ACHN (cell line): Measurements from ENCODE around the gene ANKRD33B.
"Not testable (repeated sequence)": the region's sequence is repeated elsewhere in the genome, so short reads cannot be mapped to it uniquely, and the experiment has no call there.

Experiments
- DNase-seq: peaks from one replicate; pipeline ENCODE4 v3.0.0-alpha.2; 2015
- in situ Hi-C: cut with HindIII; loops from 2 replicates; pipeline ENCODE4 v1.10.0; 2017; ENCODE audit warnings: low sequenced_read_pairs, low pct_ligation_motif_present, low pct_unique_long_range_greater_than_20kb

Gene ANKRD33B

DNA sequence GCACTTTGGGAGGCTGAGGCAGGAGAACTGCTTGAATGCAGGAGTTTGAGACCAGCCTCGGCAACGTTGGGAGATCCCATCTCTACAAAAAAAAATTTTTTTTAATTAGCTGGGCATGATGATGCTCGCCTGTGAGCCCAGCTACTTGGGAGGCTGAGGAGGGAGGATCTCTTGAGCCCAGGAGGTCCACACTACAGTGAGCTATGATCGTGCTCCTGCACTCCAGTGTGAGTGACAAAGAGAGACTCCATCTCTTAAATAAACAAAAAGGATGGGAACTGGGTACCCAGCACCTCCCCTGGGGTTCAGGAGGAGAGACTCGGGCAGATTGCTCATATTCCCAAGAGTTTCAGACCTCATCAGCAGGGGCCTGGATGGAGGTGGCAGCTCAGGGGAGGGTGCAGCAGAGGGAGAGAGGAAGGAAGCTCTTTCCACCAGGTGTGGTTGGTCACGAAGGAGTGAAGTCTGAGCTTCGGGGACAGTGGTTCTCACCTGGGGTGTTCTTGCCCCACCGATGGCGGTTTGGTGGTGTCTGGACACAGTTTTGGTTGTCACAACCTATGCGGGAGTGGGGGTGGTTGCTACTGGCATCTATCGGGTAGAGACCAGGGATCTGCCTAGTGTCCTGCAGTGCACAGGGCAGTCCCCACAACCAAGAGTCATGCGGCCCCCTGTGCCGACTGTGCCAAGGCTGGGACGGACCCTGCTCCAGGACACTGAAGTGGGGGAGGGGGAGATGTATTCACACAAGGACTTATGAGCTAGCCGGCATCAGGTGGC, 72.7 kb downstream of the ANKRD33B start:
- DNase-seq: no peak
- in situ Hi-C loops: no loop called here

DNA sequence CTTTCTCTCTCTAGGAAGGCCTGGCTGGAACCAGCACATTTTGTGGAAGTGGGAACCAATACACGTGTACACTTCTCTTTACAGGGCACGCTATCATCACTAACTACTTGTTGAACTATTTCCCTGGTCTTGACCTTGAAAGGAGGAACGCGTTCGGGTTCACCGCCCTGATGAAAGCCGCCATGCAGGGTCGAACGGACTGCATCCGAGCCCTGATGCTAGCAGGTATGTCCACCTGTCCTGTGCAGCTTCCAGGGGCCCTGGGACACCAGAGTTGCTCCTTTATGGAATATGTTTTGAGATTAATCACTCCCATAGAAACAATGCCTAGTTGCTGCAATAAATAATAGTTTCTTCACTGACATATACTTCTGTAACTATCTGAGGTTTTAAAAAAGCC, 74.1 kb downstream of the ANKRD33B start:
- DNase-seq: no peak
- in situ Hi-C loops: no loop called here

DNA sequence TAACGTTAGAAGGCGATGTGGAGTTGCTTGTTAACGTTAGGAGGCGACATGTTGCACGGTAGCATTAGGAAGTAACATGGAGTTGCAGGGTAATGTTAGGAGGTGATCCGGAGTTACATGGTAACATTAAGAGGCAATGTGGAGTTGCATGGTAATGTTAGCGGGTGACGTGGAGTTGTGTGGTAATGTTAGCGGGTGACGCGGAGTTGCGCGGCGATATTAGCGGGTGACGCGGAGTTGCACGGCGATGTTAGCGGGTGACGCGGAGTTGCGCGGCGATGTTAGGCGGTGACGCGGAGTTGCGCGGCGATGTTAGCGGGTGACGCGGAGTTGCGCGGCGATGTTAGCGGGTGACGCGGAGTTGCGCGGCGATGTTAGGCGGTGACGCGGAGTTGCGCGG, 74.9 kb downstream of the ANKRD33B start:
- in situ Hi-C loops, DNase-seq: not testable (repeated sequence)

DNA sequence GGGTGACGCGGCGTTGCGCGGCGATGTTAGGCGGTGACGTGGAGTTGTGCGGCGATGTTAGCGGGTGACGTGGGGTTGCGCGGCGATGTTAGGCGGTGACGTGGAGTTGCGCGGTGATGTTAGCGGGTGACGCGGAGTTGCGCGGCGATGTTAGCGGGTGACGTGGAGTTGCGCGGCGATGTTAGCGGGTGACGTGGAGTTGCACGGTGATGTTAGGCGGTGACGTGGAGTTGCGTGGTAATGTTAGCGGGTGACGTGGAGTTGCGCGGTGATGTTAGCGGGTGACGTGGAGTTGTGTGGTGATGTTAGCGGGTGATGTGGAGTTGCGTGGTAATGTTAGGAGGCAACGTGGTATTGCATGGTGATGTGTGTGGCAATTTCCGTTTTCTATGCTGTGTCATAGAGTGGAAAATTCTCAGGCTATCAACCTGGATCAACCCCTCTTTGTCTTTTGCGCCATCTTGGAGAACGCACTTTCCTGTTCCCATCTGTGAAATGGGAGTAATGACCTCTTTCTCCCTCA, 76.0 kb downstream of the ANKRD33B start:
- in situ Hi-C loops: no loop called here

DNA sequence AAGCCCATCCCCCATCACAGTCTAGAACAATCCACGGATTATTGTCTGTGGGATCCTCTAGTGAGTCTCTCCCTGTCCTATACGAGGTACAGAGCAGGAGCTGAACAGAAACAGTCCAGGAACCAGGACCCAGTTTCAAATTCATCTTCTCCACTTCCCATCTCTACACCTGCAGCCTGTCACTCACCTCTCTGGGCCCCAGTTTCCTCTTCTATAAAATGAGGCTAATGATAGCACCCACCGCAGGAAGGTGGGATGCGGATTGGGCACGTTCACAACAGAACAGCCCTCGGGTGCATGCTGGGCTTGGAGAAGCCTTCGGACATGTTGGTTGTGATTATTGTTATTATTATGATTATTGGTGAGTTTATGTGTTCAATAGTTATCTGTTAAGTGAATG, 78.5 kb downstream of the ANKRD33B start:
- in situ Hi-C loops: no loop called here
- DNase-seq: no peak

More for the DNA sequence above, 76.0 kb downstream of the ANKRD33B start:
- no peak for DNase-seq

DNA sequence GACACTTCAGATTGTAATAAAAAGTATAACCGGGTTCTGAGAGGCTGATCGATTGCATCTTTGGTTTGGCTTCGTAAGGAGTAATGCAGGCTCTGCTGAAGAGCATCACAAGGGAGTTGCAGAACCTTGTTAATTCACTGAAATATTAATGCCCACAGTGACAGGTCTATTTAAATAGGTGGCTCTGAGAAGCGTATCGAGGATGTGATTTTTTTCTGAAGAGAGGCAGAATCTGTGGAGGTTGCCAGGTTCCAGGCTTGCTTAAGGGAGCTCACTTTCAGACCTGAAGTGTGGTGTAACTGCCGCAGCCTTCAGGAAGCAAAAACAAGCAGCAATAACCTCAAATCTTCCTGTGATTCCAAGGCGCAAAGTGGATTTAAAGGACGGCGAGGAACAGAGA, 80.3 kb downstream of the ANKRD33B start:
- DNase-seq: no peak
- in situ Hi-C loops: no loop called here

DNA sequence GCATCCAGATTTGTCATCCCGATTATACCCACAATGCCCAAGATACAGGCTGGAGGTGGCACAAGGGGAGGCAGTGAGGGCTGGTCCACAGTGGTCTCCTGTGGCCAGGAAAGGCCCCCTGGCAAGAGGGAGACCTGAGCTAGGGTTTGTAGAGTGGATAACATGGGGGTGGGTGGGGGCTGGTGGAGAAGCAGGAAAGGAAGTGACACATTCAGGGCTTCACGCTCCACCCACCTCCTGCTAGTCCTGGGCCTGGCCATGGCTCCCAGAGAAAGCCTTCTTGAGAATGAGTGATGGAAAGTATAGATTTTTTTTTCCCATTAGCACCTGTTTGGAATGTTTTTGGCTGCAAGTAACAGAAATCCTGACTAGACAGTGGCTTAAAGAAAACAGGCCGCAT, 81.3 kb downstream of the ANKRD33B start:
- in situ Hi-C loops: no loop called here
- no peak for DNase-seq

DNA sequence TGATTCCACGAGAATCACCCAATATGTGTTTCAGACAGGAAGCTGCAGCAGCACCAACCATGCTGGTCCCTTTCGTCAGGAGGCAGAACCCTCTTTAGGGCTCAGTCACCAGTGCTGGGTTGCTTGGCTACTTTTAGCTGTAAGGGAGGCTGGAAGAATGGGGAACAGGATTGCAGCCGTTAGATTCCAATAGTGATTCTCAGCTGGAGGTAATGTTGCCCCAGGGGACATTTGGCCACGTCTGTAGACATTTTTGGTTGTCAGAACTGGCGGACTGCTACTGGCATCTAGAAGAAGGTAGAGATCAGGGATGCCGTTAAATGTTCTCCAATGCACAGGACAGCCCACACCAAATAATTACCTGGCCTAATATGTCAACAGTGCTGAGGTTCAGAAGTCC, 81.8 kb downstream of the ANKRD33B start:
- in situ Hi-C loops: no loop called here
- no peak for DNase-seq

DNA sequence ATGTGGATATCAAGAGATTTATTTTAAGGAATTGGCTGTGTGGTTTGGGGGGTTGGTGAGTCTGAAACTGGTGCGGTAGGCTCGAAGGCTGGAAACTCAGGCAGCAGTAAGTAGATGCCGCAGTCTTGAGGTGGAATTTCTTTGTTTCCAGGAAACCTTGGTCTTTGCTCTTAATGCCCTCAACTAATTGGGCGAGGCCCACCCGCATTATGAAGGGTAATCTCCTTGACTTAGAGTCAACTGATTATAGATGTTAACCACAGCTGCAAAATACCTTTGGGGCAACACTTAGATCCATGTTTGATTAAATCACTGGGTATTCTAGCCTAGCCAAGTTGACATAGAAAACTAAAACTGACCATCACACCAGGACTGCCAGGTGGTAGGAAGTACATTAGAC, 83.8 kb downstream of the ANKRD33B start:
- DNase-seq: no peak
- in situ Hi-C loops: no loop called here

DNA sequence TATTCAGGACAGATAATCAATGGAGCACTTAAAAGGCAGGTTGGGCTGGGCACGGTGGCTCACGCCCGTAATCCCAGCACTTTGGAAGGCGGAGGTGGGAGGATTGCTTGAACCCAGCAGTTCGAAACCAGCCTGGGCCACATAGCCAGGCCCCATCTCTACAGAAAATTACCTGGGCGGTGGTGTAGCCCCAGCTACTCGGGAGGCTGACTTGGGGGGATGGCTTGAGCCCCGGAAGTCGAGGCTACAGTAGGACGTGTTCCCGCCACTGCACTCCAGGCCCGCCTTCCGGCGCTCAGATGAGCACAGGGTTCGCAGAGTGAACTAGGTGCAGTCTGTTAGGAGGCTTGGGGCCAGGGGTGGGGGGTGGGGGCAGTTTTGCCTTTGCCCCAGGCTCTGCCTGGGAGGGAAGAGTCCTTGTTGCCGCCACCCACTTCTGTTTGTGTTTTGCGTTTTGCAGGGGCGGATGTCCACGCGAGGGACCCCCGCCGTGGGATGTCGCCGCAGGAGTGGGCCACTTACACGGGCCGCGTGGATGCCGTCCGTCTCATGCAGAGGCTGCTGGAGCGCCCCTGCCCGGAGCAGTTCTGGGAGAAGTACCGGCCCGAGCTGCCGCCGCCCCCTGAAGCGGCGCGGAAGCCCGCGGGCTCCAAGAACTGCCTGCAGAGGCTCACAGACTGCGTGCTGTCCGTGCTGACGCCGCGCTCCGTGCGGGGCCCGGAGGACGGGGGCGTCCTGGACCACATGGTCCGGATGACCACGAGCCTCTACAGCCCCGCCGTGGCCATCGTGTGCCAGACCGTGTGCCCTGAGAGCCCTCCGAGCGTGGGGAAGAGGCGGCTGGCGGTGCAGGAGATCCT, 85.2 kb downstream of the ANKRD33B start:
- in situ Hi-C loops: no loop called here
- no peak for DNase-seq

DNA sequence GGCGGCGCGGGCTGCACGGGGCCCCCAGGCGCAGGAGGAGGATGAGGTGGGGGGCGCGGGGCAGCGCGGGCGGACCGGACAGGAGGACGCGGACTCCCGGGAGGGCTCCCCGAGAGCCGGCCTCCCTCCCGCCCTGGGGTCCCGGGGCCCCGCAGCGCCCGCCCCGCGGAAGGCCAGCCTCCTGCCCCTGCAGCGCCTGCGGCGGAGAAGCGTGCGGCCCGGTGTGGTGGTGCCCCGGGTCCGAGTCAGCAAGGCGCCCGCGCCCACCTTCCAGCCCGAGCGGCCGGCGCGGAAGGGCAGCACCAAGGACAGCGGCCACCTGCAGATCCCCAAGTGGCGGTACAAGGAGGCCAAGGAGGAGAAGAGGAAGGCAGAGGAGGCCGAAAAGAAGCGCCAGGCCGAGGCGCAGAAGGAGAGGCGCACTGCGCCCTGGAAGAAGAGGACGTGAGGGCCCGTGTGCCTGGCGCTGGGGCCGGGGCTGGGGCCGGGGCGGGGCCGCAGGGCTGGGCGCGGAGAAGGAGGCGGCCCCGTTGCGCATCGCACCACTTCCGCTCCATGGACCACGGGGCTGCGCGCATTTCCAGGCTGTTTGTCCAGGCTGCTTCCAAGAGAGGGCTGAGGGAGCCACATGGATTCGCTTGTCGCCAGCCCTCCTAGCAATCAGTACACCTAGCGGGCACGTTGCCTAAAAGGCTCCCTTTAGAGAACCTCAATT, 86.0 kb downstream of the ANKRD33B start:
- in situ Hi-C loops: no loop called here
- no peak for DNase-seq

DNA sequence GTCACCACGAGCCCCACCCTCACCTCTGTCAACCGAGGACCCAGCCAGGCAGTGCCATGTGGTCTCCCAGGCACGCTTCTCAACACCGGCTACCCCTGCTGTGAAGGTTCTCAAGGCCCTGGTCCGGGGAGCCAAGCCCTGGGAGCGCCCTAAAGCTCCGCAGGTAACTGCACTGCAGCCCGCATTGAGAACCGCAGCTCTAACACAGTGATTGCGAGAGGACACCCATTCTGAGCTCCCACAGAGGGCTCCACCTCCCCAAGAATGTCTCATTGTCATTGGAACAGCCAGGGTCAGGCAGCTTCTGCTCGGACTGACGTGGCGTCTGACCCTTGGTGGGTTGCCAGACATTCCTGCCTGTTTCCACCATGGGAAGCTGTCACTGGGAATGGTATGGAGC, 88.3 kb downstream of the ANKRD33B start:
- no peak for DNase-seq
- in situ Hi-C loops: no loop called here

DNA sequence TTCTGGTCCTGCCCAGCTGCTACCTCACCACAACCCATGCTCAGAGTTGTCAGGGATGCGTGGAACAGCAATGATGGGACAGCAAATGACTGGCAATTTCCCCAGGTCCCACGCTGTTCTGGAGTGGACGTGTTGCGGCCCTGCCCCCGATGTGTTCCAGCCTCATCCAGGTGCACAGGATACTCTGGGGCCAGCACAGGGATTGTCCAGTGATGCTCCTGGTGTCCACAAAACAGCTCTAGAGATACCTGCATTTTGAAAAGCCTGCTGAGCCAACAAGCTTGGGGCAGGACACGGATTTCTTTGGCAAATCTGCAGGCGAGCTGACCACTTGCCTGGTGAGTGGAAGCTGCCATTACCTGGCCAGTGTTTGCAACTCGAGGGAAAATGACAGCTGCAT, 88.7 kb downstream of the ANKRD33B start:
- in situ Hi-C loops: no loop called here

DNA sequence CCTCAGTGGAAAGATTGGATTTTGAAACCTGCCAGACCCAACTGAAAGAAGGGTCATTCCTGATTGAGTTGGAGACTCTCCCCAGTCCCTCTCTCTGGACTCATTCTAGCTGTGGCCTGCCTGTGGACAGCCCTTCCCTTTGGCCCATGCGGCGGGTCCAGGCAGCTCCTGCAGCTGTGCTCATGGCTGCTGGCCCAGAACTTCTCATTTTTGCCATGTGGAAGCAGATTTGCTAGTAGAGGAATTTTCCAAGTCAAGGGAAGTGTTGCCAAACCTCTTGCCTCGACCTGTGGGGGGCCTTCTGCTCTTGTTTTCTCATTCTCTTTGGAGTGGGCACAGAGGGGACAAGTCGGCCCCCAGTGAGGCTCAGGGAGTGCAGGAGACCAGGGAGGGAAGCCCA, 89.2 kb downstream of the ANKRD33B start:
- DNase-seq: no peak
- in situ Hi-C loops: no loop called here

More for the DNA sequence above, 88.7 kb downstream of the ANKRD33B start:
- no peak for DNase-seq

DNA sequence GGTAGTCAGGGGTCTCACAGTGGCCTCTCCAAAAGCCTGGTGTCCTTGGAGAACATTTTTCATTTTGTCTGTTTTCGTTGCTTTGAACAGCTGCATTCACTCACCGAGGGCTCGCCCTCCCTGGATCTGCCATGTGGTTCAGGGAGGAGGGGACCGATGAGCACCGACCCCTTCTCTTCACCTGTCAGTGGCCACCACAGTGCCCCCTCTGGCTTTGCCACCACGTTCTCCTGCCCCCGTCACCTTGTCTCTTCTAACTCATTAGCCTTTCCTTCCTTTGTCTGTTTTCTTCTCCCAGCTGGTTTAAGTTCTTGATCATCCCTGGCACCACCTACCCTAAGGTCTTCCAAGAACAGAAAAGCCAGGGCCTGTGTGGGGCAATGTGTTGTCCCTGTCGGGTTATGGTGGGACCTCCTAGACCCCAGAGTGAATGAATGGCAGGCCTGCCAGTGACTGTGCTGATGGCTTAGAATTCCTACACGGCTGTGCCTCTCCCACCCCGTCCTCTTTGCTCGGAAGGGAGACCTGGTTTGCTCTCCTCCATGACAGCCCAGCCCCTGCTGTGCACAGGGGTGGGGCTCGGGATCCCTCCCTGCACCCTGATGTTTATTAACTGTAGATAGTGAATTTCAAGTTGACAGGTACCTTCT, 90.0 kb downstream of the ANKRD33B start:
- DNase-seq: no peak
- in situ Hi-C loops: no loop called here

DNA sequence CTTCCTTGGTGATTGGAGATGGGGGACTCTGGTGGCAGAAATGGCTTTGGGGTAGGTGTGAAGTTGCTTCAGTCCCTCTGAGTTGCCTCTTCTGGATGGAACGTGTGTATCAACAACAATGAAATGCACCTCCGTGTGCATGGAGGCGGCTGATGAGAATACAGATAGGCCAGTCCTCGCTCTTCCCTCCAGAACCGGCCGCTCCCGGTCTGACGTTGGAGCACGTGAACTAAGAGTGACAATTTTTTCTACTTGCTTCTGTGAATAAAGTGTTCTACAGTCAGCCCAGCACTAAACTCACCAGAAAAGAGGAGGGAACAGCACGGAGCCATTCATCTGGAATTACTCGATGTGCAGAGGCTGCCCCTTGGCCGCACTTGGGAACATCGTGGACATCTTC, 90.7 kb downstream of the ANKRD33B start:
- in situ Hi-C loops: no loop called here
- DNase-seq: no peak

DNA sequence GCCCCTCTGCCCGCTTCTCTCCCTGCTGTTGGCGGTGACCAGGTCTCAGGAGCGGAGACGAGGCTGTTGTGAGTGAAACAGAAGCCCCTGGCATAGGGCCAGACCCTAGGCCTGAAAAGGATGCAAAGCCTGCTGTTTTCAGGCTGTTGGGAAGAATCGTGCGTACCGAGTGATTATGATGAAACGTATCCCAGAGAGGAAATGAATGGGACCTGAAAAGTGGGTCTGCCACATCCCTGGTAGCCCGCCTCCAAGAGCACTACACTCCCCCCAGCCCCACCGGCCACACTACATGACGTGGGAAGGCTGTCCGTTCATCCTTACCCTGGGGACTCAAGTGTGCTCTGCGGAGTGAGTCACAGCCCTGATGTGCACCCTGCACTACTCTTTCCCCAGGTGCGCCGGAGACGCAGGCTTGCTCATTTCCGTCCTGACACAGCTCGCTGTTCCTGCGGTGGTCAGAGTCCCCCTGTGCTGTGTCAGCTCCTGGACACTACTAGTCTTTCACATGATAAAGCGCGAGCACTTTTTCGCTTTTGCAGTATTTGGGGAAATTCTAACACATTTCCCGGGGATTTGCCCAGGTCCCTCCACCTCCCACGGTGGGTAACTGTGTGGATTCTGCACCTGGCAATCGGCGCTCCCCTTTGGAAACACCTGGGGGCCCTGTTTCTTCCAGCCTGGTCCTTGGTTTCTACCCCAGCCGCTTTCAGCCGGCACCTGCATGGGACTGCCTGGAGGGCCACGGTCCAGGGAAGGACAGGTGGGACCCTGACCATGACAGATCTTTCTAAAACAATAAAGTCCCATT, 91.5 kb downstream of the ANKRD33B start:
- DNase-seq: no peak

More for the DNA sequence above, 91.5 kb downstream of the ANKRD33B start:
- in situ Hi-C loops: no loop called here
